C1 segment of cervical spinal cord (tissue), 14 donors: ENCODE measurements around the gene ST6GALNAC6.
"Not testable (repeated sequence)": the region's sequence is repeated elsewhere in the genome, so short reads cannot be mapped to it uniquely, and the experiment has no call there.

Experiments
- DNase-seq, 14 donors: peaks; one replicate each; lab custom pipeline; 2025; lab: John Stamatoyannopoulos, UW

Gene ST6GALNAC6

GRCh38 chr9:127836561-127836960, 62.8 kb downstream of the ST6GALNAC6 start:
- DNase-seq = not testable (repeated sequence)

- DNase-seq = peak in 1 of 14 donors; percentile 52
Measured at GRCh38 chr9:127835991-127836516, 63.3 kb downstream of the ST6GALNAC6 start.
